Measurements from ENCODE around the gene MEIOB.
"Not testable (repeated sequence)": the region's sequence is repeated elsewhere in the genome, so short reads cannot be mapped to it uniquely, and the experiment has no call there.

Gene MEIOB

GRCh38 chr16:1876468-1876867 is 4.5 kb upstream of the MEIOB start:
- Histone ChIP-seq H3K4me1 (ENCODE audit: control insufficient read depth, insufficient read depth, low read length) (peaks cover 2% of the 10 kb centered on the region; the same call in 1 of the 2 replicates), H3K9me3 (ENCODE audit: control insufficient read depth, insufficient read depth, low read length) (no peaks in the 10 kb centered on the region), H3K27me3 (ENCODE audit: control insufficient read depth, insufficient read depth, low read length) (no peaks in the 10 kb centered on the region; the same call in 1 of the 2 replicates), H3K36me3 (ENCODE audit: control insufficient read depth, insufficient read depth, low read length) (no peaks in the 10 kb centered on the region), H3K4me3 (ENCODE audit: low read length) (no peak overlapping the region), H3K27ac (ENCODE audit: low read length) (no peak overlapping the region)
- no CpG with 5 or more reads among the region's 7 CpGs for WGBS (ENCODE audit: insufficient coverage, insufficient read length)
- DNase-seq (ENCODE audit: low read depth, low spot score) = no peak

- H3K4me1 ChIP-seq (ENCODE audit: control insufficient read depth, insufficient read depth, low read length); H3K9me3 ChIP-seq (ENCODE audit: control insufficient read depth, insufficient read depth, low read length); DNase-seq (ENCODE audit: low read depth, low spot score); H3K36me3 ChIP-seq (ENCODE audit: control insufficient read depth, insufficient read depth, low read length); H3K27me3 ChIP-seq (ENCODE audit: control insufficient read depth, insufficient read depth, low read length); H3K4me3 ChIP-seq (ENCODE audit: low read length); H3K27ac ChIP-seq (ENCODE audit: low read length): not testable (repeated sequence)
- WGBS (ENCODE audit: insufficient coverage, insufficient read length) = no CpG with 5 or more reads among the region's 13 CpGs
Observed at GRCh38 chr16:1876066-1876465, 4.1 kb upstream of the MEIOB start.

- no peak for DNase-seq (ENCODE audit: low read depth, low spot score)
- no peaks in the 10 kb centered on the region for H3K36me3 ChIP-seq (ENCODE audit: control insufficient read depth, insufficient read depth, low read length)
- no peaks in the 10 kb centered on the region; the same call in 1 of the 2 replicates for H3K27me3 ChIP-seq (ENCODE audit: control insufficient read depth, insufficient read depth, low read length)
- WGBS (ENCODE audit: insufficient coverage, insufficient read length) = no CpG with 5 or more reads among the region's 6 CpGs
- H3K4me1 ChIP-seq (ENCODE audit: control insufficient read depth, insufficient read depth, low read length) = peaks cover 2% of the 10 kb centered on the region; the same call in 1 of the 2 replicates
- no peak overlapping the region for H3K4me3 ChIP-seq (ENCODE audit: low read length)
- H3K27ac ChIP-seq (ENCODE audit: low read length) = no peak overlapping the region
- no peaks in the 10 kb centered on the region for H3K9me3 ChIP-seq (ENCODE audit: control insufficient read depth, insufficient read depth, low read length)
Observed at GRCh38 chr16:1874854-1875253, 2.9 kb upstream of the MEIOB start.

DNA sequence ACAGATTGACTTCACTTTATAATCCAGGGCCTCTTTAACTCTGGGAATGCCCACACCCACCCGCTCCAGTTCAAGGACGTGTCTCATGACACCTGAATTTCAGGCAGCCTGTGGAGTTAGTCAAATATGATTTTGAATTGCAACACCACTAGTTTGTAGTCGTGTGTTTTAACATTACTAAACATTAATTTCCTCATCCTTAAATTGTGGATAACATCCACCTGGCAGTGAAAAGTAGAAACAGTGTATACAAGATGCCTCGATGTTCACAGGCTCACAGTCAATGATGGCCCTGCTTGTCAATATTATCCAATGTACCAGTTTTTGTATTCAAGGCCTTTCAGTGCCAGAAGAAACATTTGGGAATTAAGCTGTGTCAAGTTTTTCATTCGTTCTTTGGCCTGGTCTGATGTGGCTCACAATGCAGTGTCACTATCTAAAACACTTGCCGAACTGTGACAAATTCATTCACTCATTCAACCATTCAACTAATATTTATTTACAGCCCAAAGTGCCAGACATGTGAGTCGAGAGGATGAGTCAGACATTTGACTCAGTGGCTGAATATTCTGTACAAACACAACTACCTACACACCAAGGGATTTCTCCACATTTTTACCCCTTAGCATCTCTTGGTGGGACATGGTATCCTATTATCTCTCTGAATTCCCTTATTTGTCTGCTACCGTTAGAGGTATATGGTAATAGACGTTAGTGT is 1.4 kb downstream of the MEIOB start:
- Histone ChIP-seq H3K9me3 (ENCODE audit: control insufficient read depth, insufficient read depth, low read length) (no peaks in the 10 kb centered on the region), H3K4me3 (ENCODE audit: low read length) (no peak overlapping the region), H3K27ac (ENCODE audit: low read length) (no peak overlapping the region), H3K4me1 (ENCODE audit: control insufficient read depth, insufficient read depth, low read length) (peaks cover 2% of the 10 kb centered on the region; the same call in 1 of the 2 replicates), H3K36me3 (ENCODE audit: control insufficient read depth, insufficient read depth, low read length) (no peaks in the 10 kb centered on the region), H3K27me3 (ENCODE audit: control insufficient read depth, insufficient read depth, low read length) (no peaks in the 10 kb centered on the region; the same call in 1 of the 2 replicates)
- no peak for DNase-seq (ENCODE audit: low read depth, low spot score)
- WGBS (ENCODE audit: insufficient coverage, insufficient read length) = no CpG with 5 or more reads among the region's 9 CpGs

DNA sequence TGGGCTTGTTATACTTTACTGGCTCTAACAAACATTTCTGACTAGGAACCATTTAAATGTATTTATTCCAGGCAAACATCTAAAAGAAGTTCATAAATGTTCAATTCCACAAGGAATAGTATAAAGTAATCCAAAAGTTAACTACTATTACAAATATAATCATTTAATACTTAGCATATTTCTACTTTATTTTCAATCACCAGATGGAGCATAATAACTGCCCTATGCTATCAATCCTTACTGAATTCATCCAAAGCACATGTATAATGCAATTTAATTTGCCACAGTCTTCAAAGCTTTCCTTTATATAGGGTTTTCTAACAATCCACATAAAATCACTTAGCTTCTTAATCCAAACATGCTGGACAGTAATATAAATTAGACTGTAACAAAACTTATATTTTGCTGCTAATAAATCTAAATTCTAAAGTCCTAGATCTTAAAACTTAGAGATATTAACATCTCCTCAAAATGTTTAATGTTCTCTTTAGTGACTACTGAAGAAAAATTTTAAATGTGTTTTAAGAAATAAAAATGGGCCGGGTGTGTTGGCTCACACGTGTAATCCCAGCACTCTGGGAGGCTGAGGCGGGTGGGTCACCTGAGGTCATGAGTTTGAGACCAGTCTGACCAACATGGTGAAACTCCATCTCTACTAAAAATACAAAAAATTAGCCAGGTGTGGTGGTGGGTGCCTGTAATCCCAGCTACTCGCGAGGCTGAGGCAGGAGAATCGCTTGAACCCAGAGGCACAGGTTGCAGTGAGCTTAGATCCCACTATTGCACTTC is 5.9 kb downstream of the MEIOB start:
- Histone ChIP-seq H3K27me3 (ENCODE audit: control insufficient read depth, insufficient read depth, low read length) (no peaks in the 10 kb centered on the region), H3K4me3 (ENCODE audit: low read length) (no peak overlapping the region), H3K9me3 (ENCODE audit: control insufficient read depth, insufficient read depth, low read length) (no peaks in the 10 kb centered on the region), H3K27ac (ENCODE audit: low read length) (no peak overlapping the region), H3K36me3 (ENCODE audit: control insufficient read depth, insufficient read depth, low read length) (no peaks in the 10 kb centered on the region), H3K4me1 (ENCODE audit: control insufficient read depth, insufficient read depth, low read length) (no peaks in the 10 kb centered on the region)
- no CpG with 5 or more reads among the region's 6 CpGs for WGBS (ENCODE audit: insufficient coverage, insufficient read length)
- no peak for DNase-seq (ENCODE audit: low read depth, low spot score)

DNA sequence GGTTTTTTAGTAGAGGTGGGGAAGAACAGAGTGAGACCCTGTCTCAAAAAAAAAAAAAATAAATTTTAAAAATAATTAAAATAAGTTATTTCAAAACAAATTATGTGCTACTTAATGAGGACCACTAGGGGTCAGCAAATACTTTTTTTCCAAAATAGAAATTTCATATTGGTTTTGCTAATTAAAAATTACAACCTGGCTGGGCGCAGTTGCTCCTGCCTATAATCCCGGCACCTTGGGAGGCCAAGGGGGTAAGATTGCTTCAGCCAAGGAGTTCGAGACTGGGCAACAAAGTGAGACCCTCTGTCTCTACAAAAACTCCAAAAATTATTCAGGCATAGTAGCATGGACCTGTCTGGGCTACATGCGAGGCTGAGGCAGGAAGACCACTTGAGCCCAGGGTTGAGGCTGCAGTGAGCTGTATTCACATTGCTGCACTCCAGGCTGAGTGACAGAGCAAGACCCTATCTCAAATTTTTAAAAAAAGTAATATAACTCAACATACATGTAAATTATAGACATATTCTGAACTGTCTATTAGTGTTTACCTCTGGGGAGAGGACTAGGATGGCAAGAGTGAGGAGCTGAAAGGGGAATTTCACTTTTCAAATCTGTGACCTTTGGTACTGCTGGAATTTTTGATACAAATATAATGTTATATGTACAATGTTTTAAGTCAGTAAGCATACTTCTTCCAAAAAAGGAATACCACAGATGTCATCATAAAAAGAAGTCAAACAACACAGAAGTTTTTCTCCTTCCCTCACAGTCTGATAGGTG is 8.1 kb downstream of the MEIOB start:
- DNase-seq (ENCODE audit: low read depth, low spot score) = no peak
- Histone ChIP-seq H3K27ac (ENCODE audit: low read length) (no peak overlapping the region), H3K4me1 (ENCODE audit: control insufficient read depth, insufficient read depth, low read length) (no peaks in the 10 kb centered on the region), H3K9me3 (ENCODE audit: control insufficient read depth, insufficient read depth, low read length) (no peaks in the 10 kb centered on the region), H3K36me3 (ENCODE audit: control insufficient read depth, insufficient read depth, low read length) (no peaks in the 10 kb centered on the region), H3K4me3 (ENCODE audit: low read length) (no peak overlapping the region), H3K27me3 (ENCODE audit: control insufficient read depth, insufficient read depth, low read length) (no peaks in the 10 kb centered on the region)
- no CpG with 5 or more reads among the region's 4 CpGs for WGBS (ENCODE audit: insufficient coverage, insufficient read length)

DNA sequence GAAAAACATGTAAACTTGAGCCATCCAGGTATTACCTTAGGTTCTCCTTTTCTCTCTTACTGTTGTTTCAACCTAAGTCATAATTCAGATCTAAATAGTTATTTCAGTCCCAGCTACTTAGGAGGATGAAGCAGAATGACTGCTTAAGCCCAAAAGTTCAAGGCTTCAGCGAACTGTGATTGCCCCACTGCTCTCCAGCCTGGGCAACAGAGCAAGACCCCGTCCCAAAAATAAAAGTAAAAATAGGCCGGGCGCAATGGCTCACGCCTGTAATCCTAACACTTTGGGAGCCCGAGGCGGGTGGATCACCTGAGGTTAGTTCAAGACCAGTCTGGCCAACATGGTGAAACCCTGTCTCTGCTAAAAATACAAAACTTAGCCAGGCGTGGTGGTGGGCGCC is 9.6 kb downstream of the MEIOB start:
- no peaks in the 10 kb centered on the region for H3K4me1 ChIP-seq (ENCODE audit: control insufficient read depth, insufficient read depth, low read length)
- H3K27ac ChIP-seq (ENCODE audit: low read length) = no peak overlapping the region
- H3K9me3 ChIP-seq (ENCODE audit: control insufficient read depth, insufficient read depth, low read length) = no peaks in the 10 kb centered on the region
- H3K27me3 ChIP-seq (ENCODE audit: control insufficient read depth, insufficient read depth, low read length) = no peaks in the 10 kb centered on the region
- WGBS (ENCODE audit: insufficient coverage, insufficient read length) = no CpG with 5 or more reads among the region's 9 CpGs
- H3K4me3 ChIP-seq (ENCODE audit: low read length) = no peak overlapping the region
- H3K36me3 ChIP-seq (ENCODE audit: control insufficient read depth, insufficient read depth, low read length) = no peaks in the 10 kb centered on the region
- no peak for DNase-seq (ENCODE audit: low read depth, low spot score)

GRCh38 chr16:1861730-1862129 is 10.2 kb downstream of the MEIOB start:
- no peaks in the 10 kb centered on the region for H3K4me1 ChIP-seq (ENCODE audit: control insufficient read depth, insufficient read depth, low read length)
- H3K27me3 ChIP-seq (ENCODE audit: control insufficient read depth, insufficient read depth, low read length) = no peaks in the 10 kb centered on the region
- WGBS (ENCODE audit: insufficient coverage, insufficient read length) = no CpG with 5 or more reads among the region's 5 CpGs
- no peak for DNase-seq (ENCODE audit: low read depth, low spot score)
- H3K4me3 ChIP-seq (ENCODE audit: low read length) = no peak overlapping the region
- no peak overlapping the region for H3K27ac ChIP-seq (ENCODE audit: low read length)
- no peaks in the 10 kb centered on the region for H3K36me3 ChIP-seq (ENCODE audit: control insufficient read depth, insufficient read depth, low read length)
- H3K9me3 ChIP-seq (ENCODE audit: control insufficient read depth, insufficient read depth, low read length) = no peaks in the 10 kb centered on the region

GRCh38 chr16:1859650-1860049 is 12.3 kb downstream of the MEIOB start:
- Histone ChIP-seq H3K27ac (ENCODE audit: low read length) (no peak overlapping the region), H3K27me3 (ENCODE audit: control insufficient read depth, insufficient read depth, low read length) (no peaks in the 10 kb centered on the region), H3K9me3 (ENCODE audit: control insufficient read depth, insufficient read depth, low read length) (no peaks in the 10 kb centered on the region), H3K36me3 (ENCODE audit: control insufficient read depth, insufficient read depth, low read length) (no peaks in the 10 kb centered on the region), H3K4me3 (ENCODE audit: low read length) (no peak overlapping the region), H3K4me1 (ENCODE audit: control insufficient read depth, insufficient read depth, low read length) (no peaks in the 10 kb centered on the region)
- DNase-seq (ENCODE audit: low read depth, low spot score) = no peak
- WGBS (ENCODE audit: insufficient coverage, insufficient read length) = no CpG with 5 or more reads among the region's 8 CpGs

GRCh38 chr16:1858189-1858865 is 13.6 kb downstream of the MEIOB start:
- Histone ChIP-seq H3K36me3 (ENCODE audit: control insufficient read depth, insufficient read depth, low read length) (no peaks in the 10 kb centered on the region), H3K9me3 (ENCODE audit: control insufficient read depth, insufficient read depth, low read length) (no peaks in the 10 kb centered on the region), H3K27ac (ENCODE audit: low read length) (no peak overlapping the region), H3K27me3 (ENCODE audit: control insufficient read depth, insufficient read depth, low read length) (no peaks in the 10 kb centered on the region), H3K4me1 (ENCODE audit: control insufficient read depth, insufficient read depth, low read length) (no peaks in the 10 kb centered on the region), H3K4me3 (ENCODE audit: low read length) (no peak overlapping the region)
- whole genome bisulfite sequencing (ENCODE audit: insufficient coverage, insufficient read length) = no CpG with 5 or more reads among the region's 8 CpGs
- DNase-seq (ENCODE audit: low read depth, low spot score) = no peak

All from iPS DF 6.9 (cell line).